ENCODE measurements around the gene FGF1. TPM values are rescaled to one million over a fixed set of nuclear protein-coding genes. Genes with fewer than 3 reads are reported as not detected.

The FGF1 gene
- total RNA-seq, 4 donors from 2014 or later, result 0.81 to 1.3 (median 1.2) TPM

DNA sequence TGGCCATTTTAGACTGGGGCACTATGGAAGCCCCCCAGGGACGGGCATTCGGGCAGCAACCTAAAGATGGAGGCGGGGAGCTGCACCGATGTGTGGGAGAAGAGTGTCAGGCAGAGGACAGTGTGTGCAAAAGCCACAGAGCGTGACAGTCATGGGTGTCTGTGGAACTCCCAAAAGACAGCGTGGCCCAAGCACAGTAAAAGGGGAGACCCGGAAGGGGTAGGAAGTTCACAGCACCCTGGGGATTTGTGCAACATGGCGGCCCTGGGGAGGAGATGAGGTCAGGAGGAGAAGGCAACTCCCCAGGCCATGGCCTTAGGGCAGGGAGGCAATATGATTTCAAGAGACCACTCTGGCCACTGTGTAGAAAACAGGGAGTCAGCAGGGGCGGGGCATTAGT is 38.9 kb upstream of the FGF1 start:
- no peak overlapping the region for H3K27ac ChIP-seq
- no peaks in the 10 kb centered on the region for H3K4me1 ChIP-seq
- no peaks in the 10 kb centered on the region for H3K27me3 ChIP-seq
- no peaks in the 10 kb centered on the region for H3K36me3 ChIP-seq
- no peaks in the 10 kb centered on the region for H3K9me3 ChIP-seq
- intact Hi-C loops (cut with DNase I), result no loop called here
- TF ChIP-seq POLR2A (IDR thresholded peaks at IDR 0.05) (no peak), CTCF (IDR thresholded peaks at IDR 0.05) (no peak)
- DNase-seq, result no peak
- WGBS, 2 donors, result 84 to 85% methylated on average over 9 of the region's 9 CpGs
- H3K4me3 ChIP-seq (replicated peaks in 1 of 3), result no peak overlapping the region

DNA sequence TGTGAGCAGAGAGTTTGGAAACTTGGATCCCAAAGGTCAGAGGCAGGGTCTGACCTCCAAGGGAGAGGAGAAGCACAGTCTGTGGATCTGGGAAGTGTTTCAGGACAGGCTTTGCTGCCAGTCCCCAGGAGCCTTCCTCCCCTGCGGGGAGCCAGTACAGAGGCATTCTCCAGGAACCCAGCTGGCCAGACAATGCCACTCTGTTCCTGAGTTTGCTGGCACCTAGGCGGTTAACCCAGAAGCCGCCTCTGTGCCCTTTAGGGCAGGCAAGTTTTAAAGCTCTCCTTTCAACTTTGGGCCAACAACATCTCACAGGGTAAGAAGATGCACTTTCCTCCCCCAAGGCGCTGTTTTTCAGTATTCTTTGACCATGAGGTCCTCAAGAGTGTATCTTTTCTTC is 37.0 kb upstream of the FGF1 start:
- H3K27ac ChIP-seq, result no peak overlapping the region
- intact Hi-C loops (cut with DNase I), result no loop called here
- no peak for DNase-seq

GRCh38 chr5:142722146-142722545 is 36.3 kb upstream of the FGF1 start:
- intact Hi-C loops (cut with DNase I), result no loop called here
- H3K4me1 ChIP-seq, result peaks cover 0 to 4% of the 10 kb centered on the region in 2 donors
- H3K27me3 ChIP-seq, result no peaks in the 10 kb centered on the region
- H3K9me3 ChIP-seq, result no peaks in the 10 kb centered on the region
- no peak for TF ChIP-seq CTCF (IDR thresholded peaks at IDR 0.05)
- TF ChIP-seq POLR2A (IDR thresholded peaks at IDR 0.05), result no peak
- no peak for DNase-seq
- WGBS, 2 donors, result 91 to 95% methylated on average over 6 of the region's 6 CpGs
- no peaks in the 10 kb centered on the region for H3K36me3 ChIP-seq
- no peak overlapping the region for H3K4me3 ChIP-seq (replicated peaks in 1 of 3)
- H3K27ac ChIP-seq, result no peak overlapping the region

More for the DNA sequence above, 37.0 kb upstream of the FGF1 start:
- no peak for TF ChIP-seq POLR2A (IDR thresholded peaks at IDR 0.05)
- TF ChIP-seq CTCF (IDR thresholded peaks at IDR 0.05), result no peak
- no peaks in the 10 kb centered on the region for H3K9me3 ChIP-seq
- H3K36me3 ChIP-seq, result no peaks in the 10 kb centered on the region
- no peak overlapping the region for H3K4me3 ChIP-seq (replicated peaks in 1 of 3)
- no peaks in the 10 kb centered on the region for H3K27me3 ChIP-seq
- no peaks in the 10 kb centered on the region for H3K4me1 ChIP-seq
- WGBS, 2 donors, result 91 to 98% methylated on average over 3 to 4 of the region's 4 CpGs

DNA sequence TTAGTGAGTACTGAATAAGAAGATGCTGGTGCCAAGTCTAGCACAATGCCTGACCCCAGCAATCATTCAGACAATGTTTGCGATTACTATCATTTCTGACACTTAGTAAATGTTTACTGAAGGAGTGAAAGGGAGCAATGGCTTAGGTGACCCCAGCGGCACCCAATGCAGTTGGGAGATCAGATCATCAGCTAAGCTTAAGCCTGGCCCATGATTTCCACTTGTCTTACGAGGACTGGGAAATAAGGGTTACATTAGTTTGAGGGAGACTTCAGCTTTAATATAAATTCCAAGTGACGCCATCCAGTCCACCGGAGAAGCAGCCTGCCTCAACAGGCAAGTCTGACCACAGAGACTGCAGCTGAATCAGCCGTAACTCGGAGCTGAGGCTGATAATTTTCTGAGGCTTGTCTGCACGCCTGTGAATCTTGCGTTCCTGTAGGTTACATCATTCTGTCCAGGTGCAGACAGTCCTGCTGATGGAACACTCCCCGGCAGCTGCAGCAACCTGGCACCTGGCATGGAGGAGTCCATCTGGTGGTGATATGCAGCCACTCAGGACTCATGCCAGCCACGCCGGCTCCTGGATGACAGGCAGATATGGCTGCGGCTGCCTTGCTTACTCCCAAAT is 34.9 kb upstream of the FGF1 start:
- WGBS, 2 donors, result 89 to 92% methylated on average over 12 to 13 of the region's 13 CpGs
- Histone ChIP-seq H3K36me3 (no peaks in the 10 kb centered on the region), H3K4me3 (replicated peaks in 1 of 3) (no peak overlapping the region), H3K9me3 (no peaks in the 10 kb centered on the region), H3K27me3 (no peaks in the 10 kb centered on the region), H3K4me1 (peaks cover 0 to 11% of the 10 kb centered on the region in 2 donors), H3K27ac (no peak overlapping the region)
- intact Hi-C loops (cut with DNase I), result no loop called here
- TF ChIP-seq CTCF (IDR thresholded peaks at IDR 0.05) (no peak), POLR2A (IDR thresholded peaks at IDR 0.05) (no peak)
- no peak for DNase-seq

- intact Hi-C loops (cut with DNase I), result loop anchor here (5.0 kb wide), 1 partner anchor 162 kb away; no protein-coding TSS in a partner anchor
- no peak for TF ChIP-seq CTCF (IDR thresholded peaks at IDR 0.05)
- no peak for TF ChIP-seq POLR2A (IDR thresholded peaks at IDR 0.05)
- no peaks in the 10 kb centered on the region for H3K36me3 ChIP-seq
Observed at GRCh38 chr5:142719836-142720370, 34.0 kb upstream of the FGF1 start.

More at GRCh38 chr5:142719836-142720370, 34.0 kb upstream of the FGF1 start:
- H3K4me3 ChIP-seq (replicated peaks in 1 of 3), result no peak overlapping the region
- H3K27me3 ChIP-seq, result no peaks in the 10 kb centered on the region
- DNase-seq, result no peak
- no peak overlapping the region for H3K27ac ChIP-seq
- no peaks in the 10 kb centered on the region for H3K9me3 ChIP-seq
- WGBS, 2 donors, result 88 to 89% methylated on average over 8 of the region's 8 CpGs
- H3K4me1 ChIP-seq, result peaks cover 0 to 11% of the 10 kb centered on the region in 2 donors
